ENCODE data around the gene NBPF19. TPM values are rescaled to one million over a fixed set of nuclear protein-coding genes. Genes with fewer than 3 reads are reported as not detected.
"Not testable (repeated sequence)": the region's sequence is repeated elsewhere in the genome, so short reads cannot be mapped to it uniquely, and the experiment has no call there.

The NBPF19 gene
- total RNA-seq: 10 to 100 TPM in 3 of 4 donors, 1 to 10 TPM in 1; 9.7 to 23.6 (median 19.8) TPM

DNA sequence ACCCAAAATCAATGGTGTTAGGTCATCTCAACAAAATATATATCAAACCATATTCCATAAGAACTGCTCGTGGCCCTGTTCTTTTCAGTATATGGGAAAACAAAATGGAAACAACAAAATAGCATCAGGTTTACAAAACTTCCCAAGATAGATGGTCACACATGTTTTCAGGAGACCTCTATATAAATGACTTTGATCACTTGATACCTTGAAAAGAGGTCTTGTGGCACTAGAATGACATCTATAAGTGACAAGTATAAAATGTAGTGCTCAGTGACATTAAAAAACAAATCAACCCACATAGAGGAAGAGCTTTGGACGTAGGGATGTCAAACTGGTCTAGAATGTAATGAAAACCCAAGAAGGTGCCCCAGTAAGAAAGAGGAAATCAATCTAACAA, at the start of gene NBPF19:
Gene NBPF19 (plus strand): TSS at position 301 of the 400 bp plus-strand sequence. CDS start 888 bp downstream, outside the sequence.
- H3K4me3 ChIP-seq (ENCODE audit: low read depth, poor library complexity, severe bottlenecking); DNase-seq (ENCODE audit: low spot score in 2 of 2); intact Hi-C loops (cut with DNase I; ENCODE audit: low total_unique reads): not testable (repeated sequence)
- 90 to 100% methylated on average over 1 of the region's 2 CpGs for WGBS, 2 donors

DNA sequence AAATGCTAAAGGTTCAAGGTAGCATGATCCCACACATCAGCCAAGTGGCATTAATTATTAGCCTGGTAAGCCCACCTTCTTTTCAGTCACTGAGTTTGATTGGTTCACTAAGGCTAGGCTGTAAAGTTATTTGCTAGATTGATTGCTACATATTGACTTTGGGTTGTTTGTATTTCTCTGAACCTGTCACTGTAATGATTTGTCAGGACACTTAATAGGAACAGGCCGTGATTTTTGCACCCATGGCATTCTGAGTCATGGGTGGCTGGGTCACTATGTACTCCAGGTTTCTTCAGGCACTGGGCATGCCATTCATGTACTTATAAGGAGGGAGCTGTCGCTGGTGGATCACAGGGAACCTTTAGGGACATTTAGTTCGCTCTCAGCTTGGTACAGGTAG, 46.5 kb upstream of the NBPF19 start:
- 86% methylated on average over 2 of the region's 3 CpGs; no CpG with 5 or more reads in 1 of the 2 donors for WGBS, 2 donors
- intact Hi-C loops (cut with DNase I; ENCODE audit: low total_unique reads); H3K4me3 ChIP-seq (ENCODE audit: low read depth, poor library complexity, severe bottlenecking): not testable (repeated sequence)
- DNase-seq (ENCODE audit: low spot score in 2 of 2): peak in 1 of 2 donors; percentile 20

DNA sequence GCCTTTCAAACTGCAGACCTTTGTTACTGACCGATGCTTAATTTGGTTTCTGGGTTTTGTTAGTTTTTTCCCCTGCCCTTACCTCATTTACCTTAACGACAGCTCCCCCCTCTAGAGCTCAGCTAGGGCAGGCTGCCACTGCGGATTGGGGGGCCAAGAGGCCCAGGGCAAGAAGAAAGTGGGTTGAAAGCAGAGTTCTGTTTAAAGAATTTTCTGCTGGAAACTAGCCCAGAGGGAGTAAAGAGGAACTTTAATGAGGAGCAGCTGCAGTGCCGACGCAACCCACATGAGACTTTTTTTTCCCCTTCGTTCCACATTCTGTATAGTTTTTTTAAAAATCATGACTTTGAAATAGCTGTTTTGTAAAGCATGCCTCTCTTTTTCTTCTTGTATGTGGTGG, 29.4 kb upstream of the NBPF19 start:
- intact Hi-C loops (cut with DNase I; ENCODE audit: low total_unique reads); H3K4me3 ChIP-seq (ENCODE audit: low read depth, poor library complexity, severe bottlenecking): not testable (repeated sequence)
- peak in 1 of 2 donors; percentile 83 for DNase-seq (ENCODE audit: low spot score in 2 of 2)
- WGBS, 2 donors: 17 to 20% methylated on average over 3 to 5 of the region's 6 CpGs

DNA sequence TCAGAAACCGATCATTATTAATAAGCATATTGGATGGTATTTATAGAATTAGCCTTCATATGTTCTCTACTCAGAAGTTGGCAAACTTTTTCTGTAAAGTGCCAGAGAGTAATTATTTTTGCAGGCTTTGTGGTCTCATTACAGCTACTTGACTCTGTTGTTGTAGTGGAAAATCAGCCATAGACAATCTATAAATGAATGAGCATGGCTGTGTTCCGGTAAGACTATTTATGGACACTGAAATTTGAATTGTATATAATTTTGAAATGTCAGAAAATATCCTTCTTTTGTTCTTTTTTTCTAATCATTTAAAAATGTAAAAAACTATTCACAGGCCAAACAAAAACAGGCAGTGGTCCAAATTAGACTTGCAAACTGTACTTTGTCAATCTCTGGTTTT, 22.6 kb upstream of the NBPF19 start:
- H3K4me3 ChIP-seq (ENCODE audit: low read depth, poor library complexity, severe bottlenecking); intact Hi-C loops (cut with DNase I; ENCODE audit: low total_unique reads); DNase-seq (ENCODE audit: low spot score in 2 of 2): not testable (repeated sequence)
- 82% methylated on average over 1 of the region's 2 CpGs; no CpG with 5 or more reads in 1 of the 2 donors for WGBS, 2 donors

DNA sequence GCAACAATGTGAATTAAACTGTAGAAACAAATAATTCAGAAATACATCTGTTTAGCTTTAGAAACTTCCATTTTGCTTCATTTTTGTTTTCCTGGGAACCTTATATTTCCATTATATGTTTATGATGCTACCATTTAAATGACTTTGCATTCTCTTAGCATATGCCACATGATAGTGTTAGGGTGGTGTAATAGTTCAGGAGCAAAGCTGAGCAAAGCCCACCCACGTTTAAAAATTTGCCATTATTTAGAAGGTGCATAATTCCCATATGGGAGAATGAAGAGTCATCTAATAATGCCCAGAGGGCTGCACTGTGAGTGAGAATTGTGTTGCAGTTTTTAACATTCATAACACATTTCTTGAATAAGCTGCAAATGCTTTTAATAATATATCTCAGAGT, 22.2 kb upstream of the NBPF19 start:
- no CpG with 5 or more reads among the region's 1 CpG for WGBS, 2 donors
- intact Hi-C loops (cut with DNase I; ENCODE audit: low total_unique reads); DNase-seq (ENCODE audit: low spot score in 2 of 2); H3K4me3 ChIP-seq (ENCODE audit: low read depth, poor library complexity, severe bottlenecking): not testable (repeated sequence)

DNA sequence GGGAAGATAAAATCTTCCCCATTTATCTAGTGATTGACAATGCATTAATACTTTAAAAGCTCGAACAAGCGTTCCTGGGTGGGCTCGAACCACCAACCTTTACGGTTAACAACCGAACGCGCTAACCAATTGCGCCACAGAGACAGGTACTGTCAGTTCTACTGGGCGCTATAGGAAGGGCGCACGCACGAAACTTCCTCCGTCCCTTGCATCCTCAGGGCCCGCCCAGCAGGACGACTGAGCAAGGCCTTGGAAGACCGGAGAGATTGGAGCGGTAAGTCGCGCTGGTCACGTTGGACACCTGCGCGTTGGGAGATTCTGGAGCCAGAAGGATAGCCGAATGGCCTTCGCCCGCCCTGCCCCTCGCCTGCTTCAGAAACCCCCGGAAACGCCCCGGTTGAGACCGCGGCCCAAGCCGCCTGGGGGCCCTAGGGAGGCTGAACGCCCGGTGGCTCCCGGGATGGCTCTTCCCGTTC, 83.5 kb downstream of the NBPF19 start:
- DNase-seq (ENCODE audit: low spot score in 2 of 2): peak; percentile 17 to 85
- H3K4me3 ChIP-seq (ENCODE audit: low read depth, poor library complexity, severe bottlenecking); intact Hi-C loops (cut with DNase I; ENCODE audit: low total_unique reads): not testable (repeated sequence)
- 0% methylated on average over 22 of the region's 36 CpGs; no CpG with 5 or more reads in 1 of the 2 donors for WGBS, 2 donors

GRCh38 chr1:149561806-149562205, 87.0 kb downstream of the NBPF19 start:
- DNase-seq (ENCODE audit: low spot score in 2 of 2); H3K4me3 ChIP-seq (ENCODE audit: low read depth, poor library complexity, severe bottlenecking); intact Hi-C loops (cut with DNase I; ENCODE audit: low total_unique reads): not testable (repeated sequence)
- WGBS, 2 donors: 86 to 92% methylated on average over 5 to 6 of the region's 23 CpGs

DNA sequence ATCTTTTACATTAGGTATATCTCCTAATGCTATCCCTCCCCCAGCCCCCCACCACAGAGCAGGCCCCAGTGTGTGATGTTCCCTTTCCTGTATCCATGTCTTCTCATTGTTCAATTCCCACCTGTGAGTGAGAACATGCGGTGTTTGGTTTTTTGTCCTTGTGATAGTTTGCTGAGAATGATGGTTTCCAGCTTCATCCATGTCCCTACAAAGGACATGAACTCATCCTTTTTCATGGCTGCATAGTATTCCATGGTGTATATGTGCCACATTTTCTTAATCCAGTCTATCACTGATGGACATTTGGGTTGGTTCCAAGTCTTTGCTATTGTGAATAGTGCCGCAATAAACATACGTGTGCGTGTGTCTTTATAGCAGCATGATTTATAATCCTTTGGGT, 90.6 kb downstream of the NBPF19 start:
- 100% methylated on average over 1 of the region's 4 CpGs for WGBS, 2 donors
- intact Hi-C loops (cut with DNase I; ENCODE audit: low total_unique reads); DNase-seq (ENCODE audit: low spot score in 2 of 2); H3K4me3 ChIP-seq (ENCODE audit: low read depth, poor library complexity, severe bottlenecking): not testable (repeated sequence)

- H3K4me3 ChIP-seq (ENCODE audit: low read depth, poor library complexity, severe bottlenecking); intact Hi-C loops (cut with DNase I; ENCODE audit: low total_unique reads); DNase-seq (ENCODE audit: low spot score in 2 of 2): not testable (repeated sequence)
These were observed 97.9 kb downstream of the NBPF19 start for GRCh38 chr1:149572763-149573162.

GRCh38 chr1:149585592-149585991, 110.7 kb downstream of the NBPF19 start:
- peak in 1 of 2 donors; percentile 13 for DNase-seq (ENCODE audit: low spot score in 2 of 2)
- intact Hi-C loops (cut with DNase I; ENCODE audit: low total_unique reads); H3K4me3 ChIP-seq (ENCODE audit: low read depth, poor library complexity, severe bottlenecking): not testable (repeated sequence)
- 100% methylated on average over 2 of the region's 2 CpGs; no CpG with 5 or more reads in 1 of the 2 donors for WGBS, 2 donors

Other genes with a start within 250 kb of the NBPF19 start
- gene PPIAL4C, start 108.8 kb downstream of the NBPF19 start, total RNA-seq: under 1 TPM in 1 of 4 donors, not detected in 3; 0.58 TPM